H1 (cell line): Measurements from ENCODE around the gene MTCL3.

Experiments used
- CTCF ChIA-PET: fragments of 300-600 bp; sonication (Branson Sonifier 250); formaldehyde crosslinking; loops from one replicate; lab custom pipeline; 2021; ENCODE audit not compliant: partially characterized antibody; lab: Charles Lee
- POLR2A ChIA-PET: fragments of 300-600 bp; sonication (Branson Sonifier 250); formaldehyde crosslinking; loops from one replicate; lab custom pipeline; 2021; ENCODE audit warnings: inconsistent platforms; ENCODE audit not compliant: partially characterized antibody; lab: Charles Lee
- DNase-seq, 2 experiments: peaks; one replicate each; pipeline versions ENCODE4 v3.0.0 to v3.0.0-alpha.2; 2010 to 2022; ENCODE audit warnings: low spot score in 2 of 2, low read depth in 1 of 2, mixed read lengths in 1 of 2
- FAIRE-seq: peaks from 2 replicates; lab custom pipeline; 2011; peaks lifted over from hg19 to GRCh38; lab: Jason Lieb, UNC
- H2AFZ ChIP-seq: 2 replicates; pipeline ENCODE4 v1.8.1; 2012; ENCODE audit warnings: low read length, inconsistent platforms
- H2AK5ac ChIP-seq: 2 replicates; pipeline ENCODE4 v1.6.1; 2013; ENCODE audit warnings: low read depth, low read length
- H2BK120ac ChIP-seq: replicated peaks from 2 replicates; pipeline ENCODE3; 2013; ENCODE audit warnings: low read depth, low read length, inconsistent platforms
- H2BK12ac ChIP-seq: 2 replicates; pipeline ENCODE4 v1.6.1; 2013; ENCODE audit warnings: low read depth, low read length
- H2BK15ac ChIP-seq: 2 replicates; pipeline ENCODE4 v1.6.1; 2013; ENCODE audit warnings: low read length
- H2BK20ac ChIP-seq: 2 replicates; pipeline ENCODE4 v1.6.1; 2013; ENCODE audit warnings: low read length
- H2BK5ac ChIP-seq: 2 replicates; pipeline ENCODE4 v1.6.1; 2013; ENCODE audit warnings: low read depth, low read length
- H3K14ac ChIP-seq: 2 replicates; pipeline ENCODE4 v1.6.1; 2013; ENCODE audit warnings: inconsistent platforms; ENCODE audit not compliant: insufficient read length
- H3K18ac ChIP-seq: 2 replicates; pipeline ENCODE4 v1.6.1; 2013; ENCODE audit warnings: low read length; ENCODE audit errors: extremely low read depth
- H3K23ac ChIP-seq: 2 replicates; pipeline ENCODE4 v1.6.1; 2013; ENCODE audit warnings: inconsistent platforms; ENCODE audit not compliant: insufficient read length
- H3K23me2 ChIP-seq: 2 replicates; pipeline ENCODE4 v1.6.1; 2013; ENCODE audit warnings: low read depth, low read length
- H3K27ac ChIP-seq: 2 replicates; pipeline ENCODE4 v1.6.1; 2011; ENCODE audit warnings: low read depth, low read length, inconsistent platforms
- H3K27me3 ChIP-seq, 4 experiments: replicated peaks in 1 of 4; 1 replicate in 1 of 4; 2 replicates in 3 of 4; pipeline versions ENCODE4 v1.6.1 to v1.8.1; 2011 to 2013; ENCODE audit warnings: low read length in 3 of 4, mild to moderate bottlenecking in 3 of 4, inconsistent platforms in 2 of 4, mixed read lengths in 2 of 4, moderate library complexity in 1 of 4; ENCODE audit not compliant: control insufficient read depth in 3 of 4, insufficient read depth in 3 of 4; ENCODE audit errors: extremely low read depth in 1 of 4
- H3K36me3 ChIP-seq, 4 experiments: 2 replicates each; pipeline versions ENCODE4 v1.6.1 to v1.8.1; 2011 to 2013; ENCODE audit warnings: mild to moderate bottlenecking in 4 of 4, low read length in 3 of 4, moderate library complexity in 2 of 4, control low read depth in 1 of 4, inconsistent platforms in 1 of 4; ENCODE audit not compliant: insufficient read depth in 4 of 4, control insufficient read depth in 2 of 4
- H3K4ac ChIP-seq: replicated peaks from 2 replicates; pipeline ENCODE3; 2013; ENCODE audit warnings: low read length, low read depth, mixed read lengths, inconsistent platforms; ENCODE audit not compliant: insufficient read length
- H3K4me1 ChIP-seq, 4 experiments: replicated peaks in 1 of 4; 1 replicate in 1 of 4; 2 replicates in 3 of 4; pipeline versions ENCODE4 v1.6.1 to v1.8.1; 2011 to 2013; ENCODE audit warnings: low read length in 3 of 4, inconsistent platforms in 2 of 4, mixed read lengths in 1 of 4; ENCODE audit not compliant: insufficient read depth in 4 of 4, control insufficient read depth in 3 of 4
- H3K4me2 ChIP-seq, 2 experiments: 2 replicates each; pipeline versions ENCODE4 v1.6.1 to v1.8.1; 2011 to 2013; ENCODE audit warnings: low read depth in 2 of 2, low read length in 2 of 2, control low read depth in 1 of 2, inconsistent platforms in 1 of 2, mild to moderate bottlenecking in 1 of 2; ENCODE audit not compliant: insufficient read depth in 1 of 2
- H3K4me3 ChIP-seq, 4 experiments: fragments of 200-600, 300-600 bp in 1 of 4; sonication (generic), shearing (Covaris generic), sonication (Bioruptor Twin) in 1 of 4; 2 replicates each; pipeline versions ENCODE4 v1.5.1 to v1.8.1; 2011 to 2016; ENCODE audit warnings: low read length in 4 of 4, low read depth in 3 of 4, control low read depth in 2 of 4, inconsistent platforms in 2 of 4, mild to moderate bottlenecking in 2 of 4, mixed read lengths in 1 of 4, moderate library complexity in 1 of 4; ENCODE audit not compliant: insufficient read depth in 2 of 4; ENCODE audit errors: extremely low read depth in 1 of 4
- H3K56ac ChIP-seq: replicated peaks from 2 replicates; pipeline ENCODE3; 2013; ENCODE audit warnings: low read depth, mild to moderate bottlenecking, mixed read lengths, low read length, inconsistent platforms; ENCODE audit not compliant: insufficient read length
- H3K79me1 ChIP-seq: 2 replicates; pipeline ENCODE4 v1.6.1; 2013; ENCODE audit warnings: low read depth, low read length, control low read depth
- H3K79me2 ChIP-seq, 2 experiments: 2 replicates each; pipeline versions ENCODE4 v1.6.1 to v1.8.1; 2012 to 2013; ENCODE audit warnings: low read length in 2 of 2, mild to moderate bottlenecking in 2 of 2, inconsistent platforms in 1 of 2; ENCODE audit not compliant: insufficient read depth in 2 of 2, control insufficient read depth in 1 of 2
- H3K9ac ChIP-seq, 4 experiments: replicated peaks in 1 of 4; 1 replicate in 1 of 4; 2 replicates in 3 of 4; pipeline versions ENCODE4 v1.6.1 to v1.8.1; 2011 to 2013; ENCODE audit warnings: low read depth in 3 of 4, low read length in 3 of 4, control low read depth in 2 of 4, mild to moderate bottlenecking in 2 of 4, moderate library complexity in 2 of 4, inconsistent platforms in 1 of 4; ENCODE audit errors: extremely low read depth in 1 of 4
- H3K9me3 ChIP-seq, 2 experiments: 2 replicates each; pipeline versions ENCODE4 v1.6.1 to v1.8.1; 2012 to 2013; ENCODE audit warnings: mild to moderate bottlenecking in 2 of 2, moderate library complexity in 2 of 2, control low read depth in 1 of 2, inconsistent platforms in 1 of 2, low read depth in 1 of 2, low read length in 1 of 2, mixed read lengths in 1 of 2; ENCODE audit not compliant: insufficient read depth in 2 of 2
- H4K20me1 ChIP-seq, 2 experiments: replicated peaks in 1 of 2; 2 replicates each; pipeline versions ENCODE3 to v1.8.1; 2011 to 2013; ENCODE audit warnings: inconsistent platforms in 2 of 2, low read length in 2 of 2, mild to moderate bottlenecking in 1 of 2; ENCODE audit not compliant: insufficient read depth in 2 of 2, control insufficient read depth in 1 of 2
- H4K5ac ChIP-seq: 2 replicates; pipeline ENCODE4 v1.6.1; 2013; ENCODE audit warnings: low read length, low read depth, mixed read lengths, inconsistent platforms; ENCODE audit not compliant: insufficient read length
- H4K8ac ChIP-seq: 2 replicates; pipeline ENCODE4 v1.8.0; 2013; ENCODE audit warnings: mild to moderate bottlenecking, moderate library complexity, low read length, inconsistent platforms; ENCODE audit not compliant: insufficient read depth; ENCODE audit errors: extremely low read depth
- H4K91ac ChIP-seq: replicated peaks from 2 replicates; pipeline ENCODE3; 2013; ENCODE audit warnings: low read length, mixed read lengths, inconsistent platforms; ENCODE audit not compliant: insufficient read length
- CEBPB ChIP-seq: IDR thresholded peaks from 2 replicates; pipeline ENCODE4 v1.6.1; 2012; ENCODE audit warnings: low read depth, low read length
- CHD1 ChIP-seq: IDR thresholded peaks from 2 replicates; pipeline ENCODE4 v1.6.1; 2012; ENCODE audit warnings: low read depth, low read length, improper control_type of control experiment
- POLR2AphosphoS5 ChIP-seq: IDR thresholded peaks from 2 replicates; pipeline ENCODE4 v1.6.1; 2011; ENCODE audit warnings: low read depth, low read length
- USF2 ChIP-seq: IDR thresholded peaks from 2 replicates; pipeline ENCODE4 v1.6.1; 2011; ENCODE audit warnings: low read length, improper control_type of control experiment
- WGBS, 2 experiments: shearing (Covaris generic) in 1 of 2; methylation state at CpG; one replicate each; pipeline versions ENCODE4 v1.1.6 to v1.1.7; 2013 to 2015; ENCODE audit warnings: low lambda C conversion rate in 2 of 2, mixed read lengths in 2 of 2, inconsistent platforms in 1 of 2, low coverage in 1 of 2, missing lambda C conversion rate in 1 of 2; ENCODE audit not compliant: insufficient replicate concordance in 2 of 2, insufficient coverage in 1 of 2, insufficient read length in 1 of 2; ENCODE audit errors: extremely low coverage in 1 of 2, missing lambda C conversion rate in 1 of 2; 5-methylcytosine and 5-hydroxymethylcytosine counted together

MTCL3 gene

GRCh38 chr6:127486934-127487333 is 32.2 kb downstream of the MTCL3 start:
- Histone ChIP-seq H2BK120ac (no peak overlapping the region), H3K79me1 (no peaks in the 10 kb centered on the region), H3K23ac (no peak overlapping the region), H2BK5ac (no peak overlapping the region), H3K14ac (no peak overlapping the region), H2BK20ac (no peak overlapping the region), H4K91ac (no peak overlapping the region), H3K56ac (no peak overlapping the region), H3K27me3 (no peaks in the 10 kb centered on the region), H3K4me1 (peaks cover 0 to 27% (median 12%) of the 10 kb centered on the region in 4 experiments), H3K36me3 (peaks cover 0 to 15% (median 7%) of the 10 kb centered on the region in 4 experiments; a peak in 5 of 8 replicates), H2BK15ac (no peak overlapping the region), H4K8ac (no peak overlapping the region), H4K5ac (no peak overlapping the region), H3K79me2 (no peaks in the 10 kb centered on the region), H3K9me3 (0 out of 4 replicates have a peak, but pooled peaks cover 0 to 3% of the 10 kb centered on the region in 2 experiments), H3K4me2 (no peak overlapping the region), H3K9ac (no peak overlapping the region), H4K20me1 (no peaks in the 10 kb centered on the region), H2AK5ac (no peak overlapping the region), H2AFZ (no peak overlapping the region), H3K18ac (no peak overlapping the region), H3K4me3 (no peak overlapping the region), H2BK12ac (no peak overlapping the region), H3K27ac (no peak overlapping the region), H3K23me2 (no peaks in the 10 kb centered on the region), H3K4ac (no peak overlapping the region)
- ChIA-PET POLR2A (interaction anchor here (1.5 to 3.5 kb wide), 3 partner anchors 12 to 29 kb away, joined by 3 to 12 read pairs (median 3); no protein-coding TSS in a partner anchor), CTCF (interaction anchor here (1.2 to 3.7 kb wide), 5 partner anchors 12 to 33 kb away, joined by 3 to 38 read pairs (median 6); partner anchors contain the start of gene MTCL3)
- FAIRE-seq, result no peak
- no peak for DNase-seq
- WGBS, 2 experiments, result 88% methylated on average over 3 of the region's 3 CpGs; no CpG with 5 or more reads in 1 of the 2 experiments
- no peak for TF ChIP-seq USF2
- no peak for TF ChIP-seq CEBPB
- no peak for TF ChIP-seq CHD1
- TF ChIP-seq POLR2AphosphoS5, result no peak
